Measurements from ENCODE around the gene RFPL3.
"Not testable (repeated sequence)": the region's sequence is repeated elsewhere in the genome, so short reads cannot be mapped to it uniquely, and the experiment has no call there.

RFPL3 gene

GRCh38 chr22:32336771-32337424 is 20.8 kb upstream of the RFPL3 start:
- Histone ChIP-seq H4K20me1 (ENCODE audit: low read depth, low read length) (no peaks in the 10 kb centered on the region), H3K79me2 (ENCODE audit: insufficient read depth, low read length) (no peaks in the 10 kb centered on the region), H2AFZ (ENCODE audit: low read depth, low read length, severe bottlenecking) (no peak overlapping the region), H3K9me2 (replicated peaks; ENCODE audit: insufficient read depth, low read length) (no peaks in the 10 kb centered on the region), H3K9ac (ENCODE audit: low read length) (no peak overlapping the region), H3K36me3 (ENCODE audit: low read length) (no peaks in the 10 kb centered on the region), H3K4me2 (ENCODE audit: low read depth, low read length, poor library complexity, severe bottlenecking) (no peak overlapping the region), H3K9me3 (ENCODE audit: insufficient read depth, low read length) (no peaks in the 10 kb centered on the region), H3K4me3 (ENCODE audit: insufficient read depth, low read length, poor library complexity, severe bottlenecking) (no peak overlapping the region), H3F3A (ENCODE audit: insufficient read depth) (no peaks in the 10 kb centered on the region), H3K27ac (ENCODE audit: low read depth, low read length) (no peak overlapping the region), H3K27me3 (ENCODE audit: low read length) (no peaks in the 10 kb centered on the region)
- no peak for TF ChIP-seq CTCF (IDR thresholded peaks at IDR 0.05; ENCODE audit: insufficient read depth, low read length, poor library complexity, severe bottlenecking)
- no peak for TF ChIP-seq EZH2phosphoT487 (conservative IDR thresholded peaks at IDR 0.05; ENCODE audit: low read length)

GRCh38 chr22:32337425-32337824 is 20.2 kb upstream of the RFPL3 start:
- H3K4me2 ChIP-seq (ENCODE audit: low read depth, low read length, poor library complexity, severe bottlenecking); H3K4me3 ChIP-seq (ENCODE audit: insufficient read depth, low read length, poor library complexity, severe bottlenecking); H3K27me3 ChIP-seq (ENCODE audit: low read length); H3K9me3 ChIP-seq (ENCODE audit: insufficient read depth, low read length); H3K9me2 ChIP-seq (replicated peaks; ENCODE audit: insufficient read depth, low read length); H3K9ac ChIP-seq (ENCODE audit: low read length); H3K36me3 ChIP-seq (ENCODE audit: low read length); H4K20me1 ChIP-seq (ENCODE audit: low read depth, low read length); H2AFZ ChIP-seq (ENCODE audit: low read depth, low read length, severe bottlenecking); H3F3A ChIP-seq (ENCODE audit: insufficient read depth); H3K27ac ChIP-seq (ENCODE audit: low read depth, low read length); H3K79me2 ChIP-seq (ENCODE audit: insufficient read depth, low read length): not testable (repeated sequence)

- Histone ChIP-seq H3K9me3 (ENCODE audit: insufficient read depth, low read length) (no peaks in the 10 kb centered on the region), H3K4me2 (ENCODE audit: low read depth, low read length, poor library complexity, severe bottlenecking) (no peak overlapping the region)
Measured at GRCh38 chr22:32338757-32339156, 18.9 kb upstream of the RFPL3 start.

More at GRCh38 chr22:32338757-32339156, 18.9 kb upstream of the RFPL3 start:
- Histone ChIP-seq H3K79me2 (ENCODE audit: insufficient read depth, low read length) (no peaks in the 10 kb centered on the region), H3K36me3 (ENCODE audit: low read length) (no peaks in the 10 kb centered on the region), H4K20me1 (ENCODE audit: low read depth, low read length) (no peaks in the 10 kb centered on the region), H3F3A (ENCODE audit: insufficient read depth) (no peaks in the 10 kb centered on the region), H3K27ac (ENCODE audit: low read depth, low read length) (no peak overlapping the region), H2AFZ (ENCODE audit: low read depth, low read length, severe bottlenecking) (no peak overlapping the region), H3K27me3 (ENCODE audit: low read length) (no peaks in the 10 kb centered on the region), H3K4me3 (ENCODE audit: insufficient read depth, low read length, poor library complexity, severe bottlenecking) (no peak overlapping the region), H3K9ac (ENCODE audit: low read length) (no peak overlapping the region), H3K9me2 (replicated peaks; ENCODE audit: insufficient read depth, low read length) (no peaks in the 10 kb centered on the region)
- TF ChIP-seq EZH2phosphoT487 (conservative IDR thresholded peaks at IDR 0.05; ENCODE audit: low read length) (no peak), CTCF (IDR thresholded peaks at IDR 0.05; ENCODE audit: insufficient read depth, low read length, poor library complexity, severe bottlenecking) (no peak)
